Suprapubic skin (tissue), 4 donors: ENCODE measurements around the gene PAQR5. TPM values are rescaled to one million over a fixed set of nuclear protein-coding genes. Genes with fewer than 3 reads are reported as not detected.

Experiments used
- DNase-seq, 2 donors: peaks; one replicate each; pipeline ENCODE4 v3.0.0-alpha.2; 2019; ENCODE audit warnings: low spot score in 2 of 2
- H3K27ac ChIP-seq: fragments of 200-600 bp; sonication (generic); one replicate; pipeline ENCODE4 v1.5.1; 2019
- H3K27me3 ChIP-seq: fragments of 200-600 bp; sonication (generic); one replicate; pipeline ENCODE4 v1.5.1; 2019
- H3K36me3 ChIP-seq: fragments of 200-600 bp; sonication (generic); one replicate; pipeline ENCODE4 v1.5.1; 2019
- H3K4me1 ChIP-seq: fragments of 200-600 bp; sonication (generic); one replicate; pipeline ENCODE4 v1.5.1; 2019
- H3K4me3 ChIP-seq: fragments of 200-600 bp; sonication (generic); one replicate; pipeline ENCODE4 v1.5.1; 2019; ENCODE audit warnings: mild to moderate bottlenecking
- H3K9me3 ChIP-seq: fragments of 200-600 bp; sonication (generic); one replicate; pipeline ENCODE4 v1.5.1; 2019
- CTCF ChIP-seq, 2 donors: fragments of 200-600 bp in 1 of 2; fragments of 450-650 bp in 1 of 2; sonication (generic) in 1 of 2; IDR thresholded peaks; one replicate each; pipeline ENCODE4 v1.5.1; 2016 to 2019; ENCODE audit warnings: antibody characterized with exemption in 2 of 2, mild to moderate bottlenecking in 1 of 2, moderate library complexity in 1 of 2
- EP300 ChIP-seq: sonication (generic); formaldehyde crosslinking; IDR thresholded peaks from one replicate; pipeline ENCODE4 v1.6.1; 2017; ENCODE audit warnings: antibody characterized with exemption
- POLR2A ChIP-seq, 2 donors: fragments of 450-650 bp; IDR thresholded peaks; one replicate each; pipeline ENCODE4 v1.6.1; 2017; ENCODE audit warnings: antibody characterized with exemption in 2 of 2, mild to moderate bottlenecking in 2 of 2, moderate library complexity in 2 of 2
- POLR2AphosphoS5 ChIP-seq, 3 donors: sonication (generic); formaldehyde crosslinking; IDR thresholded peaks; one replicate each; pipeline ENCODE4 v1.6.1; 2017; ENCODE audit warnings: antibody characterized with exemption in 3 of 3
- WGBS: methylation state at CpG from one replicate; pipeline ENCODE4 v1.1.5; 2018; 5-methylcytosine and 5-hydroxymethylcytosine counted together
- total RNA-seq, 4 donors: library from RNA; depleted of rRNA; stranded (reverse); fragments of >200 nt; gene quantifications; one replicate each; pipeline ENCODE4 v1.1.0, GENCODE V29; 2016

The PAQR5 gene
- total RNA-seq, 4 donors from 2014 or later = 2.5 to 22.4 (median 9.3) TPM

- WGBS = 79% methylated on average over 7 of the region's 7 CpGs
- no peaks in the 10 kb centered on the region for H3K4me1 ChIP-seq
These were observed 41.7 kb downstream of the PAQR5 start for GRCh38 chr15:69340243-69340900.

GRCh38 chr15:69341356-69341755 lies 42.6 kb downstream of the PAQR5 start:
- no peak for TF ChIP-seq POLR2A (IDR thresholded peaks at IDR 0.05)
- TF ChIP-seq POLR2AphosphoS5 (IDR thresholded peaks at IDR 0.05) = no peak
- TF ChIP-seq EP300 = no peak
- no peak for TF ChIP-seq CTCF (IDR thresholded peaks at IDR 0.05)
- no peak overlapping the region for H3K4me3 ChIP-seq

More at GRCh38 chr15:69340243-69340900, 41.7 kb downstream of the PAQR5 start:
- H3K4me3 ChIP-seq = no peak overlapping the region
- no peaks in the 10 kb centered on the region for H3K9me3 ChIP-seq
- H3K27ac ChIP-seq = no peak overlapping the region
- TF ChIP-seq EP300 (no peak), CTCF (IDR thresholded peaks at IDR 0.05) (no peak), POLR2A (IDR thresholded peaks at IDR 0.05) (no peak), POLR2AphosphoS5 (IDR thresholded peaks at IDR 0.05) (no peak)
- no peak for DNase-seq
- H3K36me3 ChIP-seq = no peaks in the 10 kb centered on the region
- H3K27me3 ChIP-seq = no peaks in the 10 kb centered on the region

GRCh38 chr15:69342460-69343076 lies 43.9 kb downstream of the PAQR5 start:
- no peak for DNase-seq
- no peaks in the 10 kb centered on the region for H3K9me3 ChIP-seq
- no peak for TF ChIP-seq EP300
- no peak for TF ChIP-seq POLR2AphosphoS5 (IDR thresholded peaks at IDR 0.05)
- TF ChIP-seq CTCF (IDR thresholded peaks at IDR 0.05) = no peak
- no peak for TF ChIP-seq POLR2A (IDR thresholded peaks at IDR 0.05)
- H3K4me1 ChIP-seq = no peaks in the 10 kb centered on the region
- H3K27ac ChIP-seq = no peak overlapping the region
- H3K27me3 ChIP-seq = no peaks in the 10 kb centered on the region
- no peak overlapping the region for H3K4me3 ChIP-seq
- WGBS = 48% methylated on average over 3 of the region's 3 CpGs
- no peaks in the 10 kb centered on the region for H3K36me3 ChIP-seq

More at GRCh38 chr15:69341356-69341755, 42.6 kb downstream of the PAQR5 start:
- H3K27me3 ChIP-seq = no peaks in the 10 kb centered on the region
- no peaks in the 10 kb centered on the region for H3K36me3 ChIP-seq
- H3K9me3 ChIP-seq = no peaks in the 10 kb centered on the region
- DNase-seq = no peak
- no peak overlapping the region for H3K27ac ChIP-seq
- H3K4me1 ChIP-seq = no peaks in the 10 kb centered on the region
- WGBS = 98% methylated on average over 3 of the region's 3 CpGs

- no peaks in the 10 kb centered on the region for H3K36me3 ChIP-seq
- whole genome bisulfite sequencing = 35% methylated on average over 2 of the region's 2 CpGs
- no peaks in the 10 kb centered on the region for H3K4me1 ChIP-seq
- no peaks in the 10 kb centered on the region for H3K27me3 ChIP-seq
- H3K9me3 ChIP-seq = no peaks in the 10 kb centered on the region
- no peak overlapping the region for H3K4me3 ChIP-seq
- H3K27ac ChIP-seq = no peak overlapping the region
- TF ChIP-seq EP300 (no peak), CTCF (IDR thresholded peaks at IDR 0.05) (no peak), POLR2A (IDR thresholded peaks at IDR 0.05) (no peak), POLR2AphosphoS5 (IDR thresholded peaks at IDR 0.05) (no peak)
- no peak for DNase-seq
These were observed 44.4 kb downstream of the PAQR5 start for GRCh38 chr15:69343133-69343532.

- Histone ChIP-seq H3K4me1 (no peaks in the 10 kb centered on the region), H3K27ac (no peak overlapping the region)
These were observed 45.5 kb downstream of the PAQR5 start for GRCh38 chr15:69344238-69344637.

More at GRCh38 chr15:69344238-69344637, 45.5 kb downstream of the PAQR5 start:
- H3K4me3 ChIP-seq = no peak overlapping the region
- no peaks in the 10 kb centered on the region for H3K36me3 ChIP-seq
- no peak for TF ChIP-seq POLR2AphosphoS5 (IDR thresholded peaks at IDR 0.05)
- TF ChIP-seq POLR2A (IDR thresholded peaks at IDR 0.05) = no peak
- TF ChIP-seq CTCF (IDR thresholded peaks at IDR 0.05) = no peak
- TF ChIP-seq EP300 = no peak
- H3K9me3 ChIP-seq = no peaks in the 10 kb centered on the region
- H3K27me3 ChIP-seq = no peaks in the 10 kb centered on the region
- WGBS = 80% methylated on average over 2 of the region's 2 CpGs
- DNase-seq = no peak
